HG03139 (cell line): Measurements from ENCODE around the gene JADE2.
A peak's percentile ranks its signal among the peaks of the same experiment; 100 is the strongest.

ENCODE experiments used
- ATAC-seq: cut with Tn5 transposase; IDR thresholded peaks from one replicate; pipeline ENCODE4 v1.9.1; 2021; ENCODE audit not compliant: unreplicated experiment

The JADE2 gene

GRCh38 chr5:134529460-134529859, 4.0 kb downstream of the JADE2 start:
- ATAC-seq, result no peak

GRCh38 chr5:134530301-134531077, 5.0 kb downstream of the JADE2 start:
- no peak for ATAC-seq

DNA sequence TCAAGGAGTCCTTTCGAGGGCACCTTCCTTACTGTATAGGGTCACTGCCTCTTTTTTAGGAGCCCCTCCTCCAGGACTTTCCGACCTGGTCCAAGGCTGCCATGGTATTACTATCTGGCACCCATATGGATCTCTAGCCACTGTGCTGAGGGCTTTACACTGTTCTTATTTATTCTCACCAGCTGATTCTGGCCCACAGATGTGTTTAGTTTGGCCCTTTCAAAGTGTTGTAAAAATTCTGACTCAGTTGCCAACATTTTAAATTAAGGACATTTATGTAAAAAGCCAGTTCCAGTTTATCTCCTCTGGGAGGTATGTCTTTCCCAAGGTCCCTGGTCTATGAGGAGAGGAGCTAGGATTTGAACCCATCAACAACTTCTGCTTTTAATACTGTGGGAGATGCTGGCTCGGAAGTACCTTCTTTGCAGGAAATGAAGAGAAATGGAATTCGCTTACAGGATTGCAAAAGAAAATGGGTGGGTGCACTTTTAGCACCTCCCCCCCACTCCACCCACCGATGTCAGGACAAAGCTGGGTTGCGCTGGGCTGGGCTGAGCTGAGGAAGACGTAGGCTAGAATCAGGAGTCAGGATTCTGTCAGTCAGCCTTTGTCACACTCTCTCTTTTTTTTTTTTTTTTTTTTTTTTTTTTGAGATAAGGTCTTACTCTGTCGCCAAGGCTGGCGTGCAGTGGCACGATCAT, 7.8 kb downstream of the JADE2 start:
- ATAC-seq, result no peak

- no peak for ATAC-seq
Observed at GRCh38 chr5:134534058-134534725, 8.7 kb downstream of the JADE2 start.

DNA sequence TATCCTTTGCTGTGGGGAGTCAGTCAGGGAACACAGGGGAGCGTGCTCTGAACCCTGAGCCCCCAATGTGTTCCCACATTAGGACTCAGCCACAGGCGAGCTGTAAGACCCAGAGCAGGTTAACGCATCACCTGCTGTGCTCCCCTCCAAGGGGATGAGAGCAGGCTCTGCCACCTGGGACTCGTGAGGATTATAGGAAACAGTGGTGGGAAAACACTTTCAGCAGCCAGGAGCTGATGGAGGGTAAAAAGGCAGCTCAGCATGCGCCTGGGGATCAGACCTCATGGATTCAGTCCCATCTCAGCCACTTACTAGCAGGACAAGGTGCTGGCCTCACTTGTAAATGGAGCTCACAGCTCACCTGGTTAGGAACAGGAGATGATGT, 9.2 kb downstream of the JADE2 start:
- ATAC-seq, result no peak

DNA sequence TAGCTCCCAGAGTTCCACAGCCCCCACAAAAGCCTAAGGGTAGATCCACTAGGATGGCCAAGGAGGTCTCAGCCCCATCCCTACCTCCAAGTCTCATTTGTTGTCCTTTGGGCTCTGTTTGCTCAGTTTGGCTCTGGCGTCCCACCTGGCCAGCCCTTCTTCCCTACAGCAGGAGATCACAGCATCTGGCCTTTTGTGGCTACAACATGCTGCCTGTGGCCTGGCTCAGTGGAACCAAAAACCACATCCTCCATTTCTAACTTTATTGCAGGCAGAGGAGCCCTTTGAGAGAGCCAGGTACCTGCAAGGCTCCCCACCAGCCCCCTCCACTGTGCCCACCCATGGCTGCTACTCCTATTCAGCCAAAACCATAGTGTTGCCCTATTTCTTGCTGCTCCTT, 11.4 kb downstream of the JADE2 start:
- ATAC-seq, result no peak

DNA sequence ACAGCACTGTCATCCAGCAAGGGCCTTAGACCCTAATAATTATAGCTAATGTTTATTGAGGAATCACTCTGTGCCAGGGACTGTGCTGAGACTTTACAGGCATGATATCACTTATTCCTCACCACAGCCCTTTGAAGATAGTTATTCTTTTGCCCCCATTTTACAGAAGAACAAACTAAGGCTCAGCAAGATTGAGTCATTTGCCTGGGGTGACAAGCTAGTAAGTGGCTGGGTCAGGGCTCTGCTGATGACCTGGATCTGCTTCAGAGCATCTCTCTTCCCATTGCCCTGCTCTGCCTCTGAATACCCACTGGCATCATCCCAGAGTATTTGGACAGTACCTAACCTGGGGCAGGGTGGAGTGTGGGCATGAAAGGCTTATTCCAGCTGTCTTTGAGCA, 11.8 kb downstream of the JADE2 start:
- ATAC-seq, result no peak

- ATAC-seq, result no peak
Observed at GRCh38 chr5:134538296-134538695, 12.8 kb downstream of the JADE2 start.

- ATAC-seq, result no peak
Observed at GRCh38 chr5:134539732-134540131, 14.3 kb downstream of the JADE2 start.

GRCh38 chr5:134540747-134541733, 15.6 kb downstream of the JADE2 start:
- no peak for ATAC-seq

DNA sequence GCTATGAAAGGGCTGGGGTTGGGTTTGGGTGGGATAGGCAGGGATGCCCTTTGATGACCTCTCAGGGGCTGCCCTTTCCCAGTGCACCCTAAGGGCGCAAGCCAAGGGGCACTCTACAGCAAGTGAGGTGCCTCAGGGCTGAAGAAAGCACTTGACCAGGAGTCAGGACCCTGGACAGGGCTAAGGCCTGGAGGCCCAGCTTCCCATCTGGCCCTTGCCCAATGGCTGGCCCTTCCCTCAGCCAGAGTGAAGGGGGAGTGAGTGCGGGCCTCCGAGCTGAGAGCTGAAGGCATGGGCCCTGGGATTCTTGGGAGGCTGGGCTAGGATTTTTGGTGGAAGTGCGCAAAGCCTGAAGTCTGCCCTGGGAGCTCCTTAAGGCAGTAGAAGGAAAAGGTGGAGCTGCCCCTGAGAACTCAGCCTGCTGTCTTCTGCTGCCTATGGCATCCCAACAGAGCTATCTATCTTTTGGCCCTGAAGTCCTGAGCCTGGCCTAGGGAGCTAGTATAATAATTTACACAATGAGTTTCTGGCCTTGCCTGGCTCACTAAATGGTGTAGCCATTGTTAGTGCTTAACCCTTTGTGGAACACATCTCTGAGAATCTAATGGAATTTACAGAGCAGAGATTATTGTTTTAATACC, 16.4 kb downstream of the JADE2 start:
- no peak for ATAC-seq

DNA sequence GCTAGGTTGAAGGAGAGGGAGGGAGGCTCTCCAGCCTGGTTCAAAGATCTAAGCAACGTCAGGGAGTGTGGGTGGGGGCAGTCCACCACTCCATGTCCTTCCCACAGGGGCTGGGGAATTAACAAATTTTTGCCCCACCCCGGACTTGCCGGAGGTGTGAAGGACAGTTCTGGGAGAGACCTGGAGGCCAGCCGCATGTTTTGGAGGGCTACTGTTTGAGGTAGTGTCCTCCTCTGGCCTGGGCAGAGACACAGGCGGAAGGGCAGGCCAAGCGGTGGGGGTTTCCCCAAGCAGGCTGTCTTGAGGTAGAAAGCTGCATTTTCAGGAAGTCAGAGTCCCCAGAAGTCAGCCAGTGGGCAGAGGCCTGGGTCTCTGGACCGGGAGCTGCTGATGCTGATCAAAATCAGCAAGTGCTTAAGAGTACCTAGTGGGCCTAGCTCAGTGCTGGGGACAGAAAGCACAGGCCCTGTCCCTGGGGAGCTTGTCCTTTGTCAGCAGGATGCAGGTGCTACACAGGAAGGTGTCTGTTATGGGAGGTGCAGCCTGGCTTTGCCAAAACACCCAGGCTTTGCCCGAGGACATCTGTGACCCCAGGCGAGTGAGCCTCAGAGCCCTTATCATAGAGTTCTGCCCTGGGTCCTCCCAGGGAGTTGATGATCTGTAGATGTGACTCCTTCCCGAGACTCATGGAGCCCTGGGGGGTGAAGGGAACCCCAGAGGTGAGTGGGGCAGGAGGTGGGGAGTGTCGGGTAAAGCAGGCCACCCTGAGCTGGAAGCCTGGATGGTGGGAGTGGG, 18.5 kb downstream of the JADE2 start:
- peak; percentile 47 for ATAC-seq

GRCh38 chr5:134545070-134545868, 19.8 kb downstream of the JADE2 start:
- ATAC-seq, result no peak

- ATAC-seq, result no peak
Observed at GRCh38 chr5:134547066-134547465, 21.6 kb downstream of the JADE2 start.

- ATAC-seq, result no peak
Observed at GRCh38 chr5:134547579-134547978, 22.1 kb downstream of the JADE2 start.

DNA sequence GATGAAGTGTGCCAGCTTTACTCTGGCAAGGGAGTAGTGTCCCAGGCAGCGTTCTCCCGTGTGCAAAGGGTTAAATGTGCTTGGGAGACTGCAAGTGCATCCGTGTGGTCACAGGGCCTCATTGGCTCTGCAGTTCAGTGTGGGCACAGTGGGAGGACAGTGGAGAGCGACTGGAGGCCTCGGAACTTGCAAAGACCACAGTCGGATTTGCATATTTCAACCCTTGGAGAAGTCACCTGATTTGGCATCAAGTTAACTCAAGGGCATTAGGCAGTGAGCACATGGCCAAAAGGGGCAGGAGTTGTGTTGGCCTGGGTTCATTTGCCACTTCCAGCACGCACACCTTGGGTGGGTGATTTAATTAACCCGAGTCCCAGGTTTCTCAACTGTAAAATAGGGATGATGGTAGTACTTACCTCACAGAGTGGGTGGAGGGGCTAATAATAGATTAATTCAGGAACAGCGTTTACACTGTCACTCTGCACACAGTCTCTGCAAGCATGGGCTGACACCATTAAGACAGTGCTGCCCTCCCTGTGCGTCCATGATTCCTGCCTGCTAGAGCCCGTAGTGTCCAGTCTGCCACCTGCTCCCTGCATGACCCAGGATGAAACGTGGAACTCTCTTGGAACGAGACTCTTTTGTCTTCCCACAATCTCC, 22.7 kb downstream of the JADE2 start:
- ATAC-seq, result no peak

DNA sequence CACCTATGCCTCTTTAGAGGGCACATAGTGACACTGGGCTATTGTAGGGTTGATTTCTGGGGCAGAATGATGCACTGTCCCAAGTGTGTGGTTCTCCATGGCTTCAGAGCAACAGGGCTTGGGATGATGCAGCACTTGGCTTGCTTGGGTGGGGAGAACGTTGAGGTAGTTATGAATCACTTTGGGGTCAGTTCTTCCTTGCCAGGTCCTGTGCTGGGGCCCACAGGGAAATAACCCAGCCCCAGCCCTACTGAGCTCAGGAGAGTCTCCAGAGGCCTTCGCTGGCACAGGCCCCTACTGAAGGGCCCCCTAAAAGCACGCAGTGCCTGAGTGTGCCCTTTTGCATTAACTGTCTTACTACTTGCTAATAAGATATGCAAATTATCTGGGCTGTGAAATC, 24.2 kb downstream of the JADE2 start:
- ATAC-seq, result no peak
